GM18909 (cell line): ENCODE data around the gene IL17REL.

Source experiments
- ATAC-seq: cut with Tn5 transposase; IDR thresholded peaks from one replicate; pipeline ENCODE4 v1.9.1; 2021; ENCODE audit warnings: mild to moderate bottlenecking; ENCODE audit not compliant: unreplicated experiment, poor library complexity

The IL17REL gene

DNA sequence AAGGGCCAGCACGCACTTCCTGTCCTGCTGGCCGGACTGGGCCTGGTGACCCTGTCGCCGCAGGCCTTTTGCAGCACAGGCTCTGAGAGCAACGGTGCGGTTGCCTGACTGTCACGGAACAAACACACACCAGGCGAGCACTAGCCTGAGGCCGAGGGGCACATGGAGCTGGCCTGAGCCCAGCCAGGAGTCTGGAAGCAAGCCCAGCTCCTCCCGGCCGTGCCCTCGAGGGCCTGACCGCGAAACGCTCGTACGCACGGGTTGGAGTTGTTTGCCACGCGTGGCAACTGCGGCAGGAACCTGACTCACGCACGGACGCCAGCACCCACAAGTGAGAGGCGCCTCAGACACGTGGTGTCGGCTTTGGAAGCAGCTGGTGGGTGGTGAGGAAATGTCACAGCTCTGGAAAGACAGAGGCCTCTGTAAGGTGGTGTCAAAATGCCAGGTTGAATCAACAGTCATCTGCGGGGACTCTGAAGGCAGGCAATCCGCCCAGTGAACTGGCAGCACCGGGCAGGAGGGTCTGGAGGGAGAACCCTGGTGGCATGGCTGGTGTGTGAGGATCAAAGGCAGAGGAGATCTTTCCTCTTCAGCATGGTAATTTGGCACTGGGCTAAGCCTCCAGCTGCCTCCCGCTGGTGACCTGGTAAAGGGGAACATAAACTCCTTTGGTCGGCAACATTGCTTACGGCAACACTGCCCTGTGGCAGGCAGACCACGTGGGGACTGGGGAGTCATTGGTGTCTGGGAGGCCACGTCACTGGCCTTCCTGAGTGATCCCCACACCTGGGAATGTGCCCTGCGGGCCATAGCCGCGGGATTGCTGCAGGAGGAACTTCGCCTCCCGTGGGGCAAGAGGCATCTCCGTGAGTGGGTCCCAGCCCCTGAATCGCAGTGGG, 15.3 kb upstream of the IL17REL start:
- no peak for ATAC-seq

DNA sequence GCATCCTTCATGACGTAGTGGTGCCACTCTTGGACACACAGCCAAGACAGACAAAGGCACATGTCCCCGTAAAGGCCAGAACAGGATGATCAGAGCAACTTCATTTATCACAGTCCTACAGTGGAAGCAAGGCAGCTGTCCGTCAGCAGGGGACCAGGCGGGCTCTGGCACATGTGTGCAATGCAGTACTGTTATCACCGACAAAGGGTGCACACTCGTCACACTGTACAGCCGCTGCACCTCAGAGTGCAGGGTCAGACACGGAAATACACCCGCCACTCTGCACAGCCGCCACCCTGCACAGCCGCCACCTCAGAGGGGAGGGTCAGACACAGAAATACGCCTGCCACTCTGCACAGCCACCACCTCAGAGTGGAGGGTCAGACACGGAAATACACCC, 13.4 kb upstream of the IL17REL start:
- ATAC-seq: no peak

DNA sequence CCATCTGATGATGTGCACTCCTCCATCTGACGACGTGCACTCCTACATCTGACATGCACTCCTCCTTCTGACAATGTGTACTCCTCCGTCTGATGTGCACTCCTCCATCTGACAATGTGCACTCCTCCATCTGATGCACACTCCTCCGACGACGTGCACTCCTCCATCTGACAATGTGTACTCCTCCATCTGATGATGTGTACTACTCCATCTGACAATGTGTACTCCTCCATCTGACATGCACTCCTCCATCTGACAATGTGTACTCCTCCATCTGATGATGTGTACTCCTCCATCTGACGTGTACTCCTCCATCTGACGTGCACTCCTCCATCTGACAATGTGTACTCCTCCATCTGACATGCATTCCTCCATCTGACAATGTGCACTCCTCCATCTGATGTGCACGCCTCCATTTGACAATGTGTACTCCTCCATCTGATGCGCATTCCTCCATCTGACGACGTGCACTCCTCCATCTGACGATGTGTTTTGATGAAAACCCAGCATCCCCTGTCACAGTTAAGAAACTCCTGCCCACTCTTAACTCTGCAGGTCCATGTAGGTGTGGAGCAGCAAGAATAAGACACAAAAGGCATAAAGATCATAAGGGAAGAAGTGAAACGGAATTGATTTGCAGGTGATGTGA, 9.7 kb upstream of the IL17REL start:
- ATAC-seq: no peak

DNA sequence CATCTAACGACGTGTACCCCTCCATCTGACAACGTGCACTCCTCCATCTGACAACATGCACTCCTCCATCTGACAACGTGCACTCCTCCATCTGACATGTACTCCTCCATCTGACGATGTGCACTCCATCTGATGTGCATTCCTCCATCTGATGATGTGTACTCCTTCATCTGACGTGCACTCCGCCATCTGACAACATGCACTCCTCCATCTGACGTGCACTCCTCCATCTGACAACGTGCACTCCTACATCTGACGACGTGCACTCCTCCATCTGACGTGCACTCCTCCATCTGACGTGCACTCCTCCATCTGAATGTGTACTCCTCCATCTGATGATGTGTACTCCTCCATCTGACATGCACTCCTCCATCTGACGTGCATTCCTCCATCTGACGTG, 8.0 kb upstream of the IL17REL start:
- no peak for ATAC-seq

DNA sequence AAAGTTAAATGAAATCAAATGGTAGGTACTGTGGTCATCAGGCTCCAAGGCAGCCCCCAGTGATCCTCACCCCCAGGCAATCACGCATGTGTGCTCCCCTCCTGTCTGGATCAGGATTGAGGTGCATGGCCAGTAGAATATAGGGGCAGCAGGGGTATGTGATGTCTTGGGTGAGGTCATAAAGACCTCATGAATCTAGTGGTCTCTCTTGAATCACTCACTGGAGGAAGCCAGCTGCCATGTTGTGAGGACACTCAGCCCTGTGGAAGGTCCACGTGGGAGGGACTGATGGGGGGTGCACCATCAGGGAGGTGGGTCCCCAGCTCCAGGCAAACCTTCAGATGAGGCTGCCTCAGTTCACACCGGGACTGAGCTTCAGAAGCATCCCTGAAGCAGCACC, 6.8 kb upstream of the IL17REL start:
- ATAC-seq: no peak

DNA sequence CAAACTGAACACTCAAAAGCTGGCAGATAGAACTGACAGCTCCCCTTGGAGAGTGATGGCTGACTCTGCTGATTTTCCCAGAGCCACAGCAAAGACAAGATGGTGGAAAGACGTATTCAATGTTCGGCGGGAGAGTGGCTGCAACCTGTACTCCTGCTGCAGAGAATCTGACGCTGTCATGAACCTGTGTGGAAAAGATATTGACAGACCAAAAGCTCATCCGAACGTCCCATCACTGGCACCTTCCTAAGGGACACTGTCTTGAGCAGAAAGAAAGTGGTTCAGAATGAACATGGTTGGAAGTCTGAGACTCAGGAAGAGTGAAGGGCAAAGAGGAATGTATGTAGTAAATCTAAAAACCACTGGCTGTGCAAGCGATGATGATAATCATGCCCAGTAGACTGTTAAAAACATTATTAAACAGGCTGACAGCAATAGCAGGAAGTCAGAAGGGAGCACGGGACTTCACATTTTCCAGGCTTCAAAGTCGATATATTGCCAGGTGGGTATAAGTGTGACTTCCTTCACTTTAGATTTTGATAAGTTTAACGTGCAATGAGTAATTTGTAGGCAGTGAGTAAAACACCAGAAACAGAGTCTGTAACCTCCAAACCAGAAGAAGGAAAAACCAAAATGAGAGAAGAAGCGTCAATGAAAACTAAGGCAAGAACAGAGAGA, 6.2 kb upstream of the IL17REL start:
- ATAC-seq: no peak

DNA sequence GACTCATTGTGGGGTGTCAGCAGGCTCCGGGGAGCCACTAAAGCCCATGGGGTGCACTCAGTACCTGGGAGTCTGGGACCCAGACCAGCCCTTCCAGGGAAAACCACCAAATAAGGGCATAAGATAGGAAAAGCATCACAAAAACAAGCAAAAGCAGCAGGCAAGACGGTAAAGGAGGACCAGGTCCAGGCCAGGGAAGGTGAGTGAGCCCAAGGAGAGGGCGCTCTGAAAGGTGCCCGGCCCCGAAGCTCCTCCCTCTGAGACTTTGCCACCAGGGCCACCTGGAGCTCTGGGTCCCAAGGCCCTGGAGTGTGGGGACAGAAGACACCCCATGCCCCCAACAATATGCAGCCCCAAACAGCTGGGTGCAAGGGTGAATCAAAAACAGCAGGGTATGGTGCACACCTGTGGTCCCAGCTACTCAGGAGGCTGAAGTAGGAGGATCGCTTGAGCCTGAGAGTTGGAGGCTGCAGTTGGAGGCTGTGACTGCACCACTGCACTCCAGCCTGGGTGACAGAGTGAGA, 5.2 kb upstream of the IL17REL start:
- no peak for ATAC-seq

DNA sequence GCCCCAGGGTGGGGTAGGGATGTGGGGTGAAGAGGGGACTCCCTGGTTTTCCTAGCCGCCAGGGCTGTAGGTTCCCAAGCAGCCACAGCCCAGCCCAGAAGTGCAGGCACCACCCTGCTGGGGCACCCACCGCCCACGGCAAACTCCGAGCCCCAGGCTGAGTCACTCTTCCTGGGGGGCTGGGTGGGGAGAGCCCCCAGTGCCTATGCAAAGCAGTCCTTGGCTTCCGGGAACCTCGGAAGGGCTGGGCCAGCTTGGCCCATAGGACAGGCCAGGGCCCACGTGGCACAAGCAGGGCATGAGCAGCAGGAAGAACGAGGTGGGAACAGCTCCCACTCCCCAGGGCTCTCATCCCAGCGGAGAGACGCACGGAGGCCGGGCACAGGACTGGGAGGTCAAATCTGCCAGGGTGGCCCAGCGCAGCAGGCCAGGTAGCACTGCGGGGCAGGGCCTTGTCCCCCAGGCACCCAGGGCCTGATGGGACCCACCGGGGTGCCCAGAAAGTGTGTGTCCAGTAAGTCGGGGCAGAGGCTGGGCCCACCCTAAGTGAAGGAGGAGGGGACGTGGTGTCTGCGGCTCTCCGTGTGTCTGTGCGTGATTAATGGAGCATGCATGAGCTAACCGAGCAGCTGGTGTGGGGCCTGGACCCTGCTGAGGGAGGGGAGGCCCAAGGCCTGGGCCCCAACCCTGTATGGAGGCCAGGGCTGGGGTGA, 4.6 kb upstream of the IL17REL start:
- no peak for ATAC-seq

DNA sequence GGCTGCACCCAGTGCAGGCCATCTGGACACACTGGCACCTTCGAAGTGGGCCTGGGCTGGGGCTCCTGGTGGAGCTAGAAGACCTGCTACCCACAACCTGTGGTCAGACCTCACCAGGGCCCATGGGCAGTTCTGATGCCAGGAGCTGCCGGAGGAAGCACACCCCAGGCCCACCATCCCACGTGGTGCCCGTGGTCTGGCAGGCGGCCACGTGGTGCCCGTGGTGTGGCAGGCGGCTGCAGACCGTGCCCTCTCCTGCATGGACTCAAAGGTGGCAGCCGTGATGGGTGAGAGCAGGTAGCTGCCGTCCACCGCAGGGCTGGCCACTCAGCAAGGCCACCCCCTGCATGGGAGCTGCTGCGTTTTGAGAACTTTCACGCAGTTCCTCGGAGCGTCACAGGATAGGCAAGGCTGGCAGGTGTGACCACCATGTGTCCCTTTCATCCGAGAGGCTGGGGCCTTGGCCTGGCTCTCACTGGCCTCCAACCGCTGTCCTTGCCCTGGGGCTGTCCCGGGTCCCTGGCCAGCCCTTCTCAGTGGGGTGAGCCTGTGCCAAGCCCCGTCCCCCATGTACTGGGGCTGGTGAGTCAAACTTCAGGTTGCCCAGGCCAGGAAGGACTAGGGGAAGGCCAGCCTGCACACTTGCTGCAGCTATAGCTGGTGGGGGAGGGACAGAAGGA, 3.9 kb upstream of the IL17REL start:
- ATAC-seq: no peak

DNA sequence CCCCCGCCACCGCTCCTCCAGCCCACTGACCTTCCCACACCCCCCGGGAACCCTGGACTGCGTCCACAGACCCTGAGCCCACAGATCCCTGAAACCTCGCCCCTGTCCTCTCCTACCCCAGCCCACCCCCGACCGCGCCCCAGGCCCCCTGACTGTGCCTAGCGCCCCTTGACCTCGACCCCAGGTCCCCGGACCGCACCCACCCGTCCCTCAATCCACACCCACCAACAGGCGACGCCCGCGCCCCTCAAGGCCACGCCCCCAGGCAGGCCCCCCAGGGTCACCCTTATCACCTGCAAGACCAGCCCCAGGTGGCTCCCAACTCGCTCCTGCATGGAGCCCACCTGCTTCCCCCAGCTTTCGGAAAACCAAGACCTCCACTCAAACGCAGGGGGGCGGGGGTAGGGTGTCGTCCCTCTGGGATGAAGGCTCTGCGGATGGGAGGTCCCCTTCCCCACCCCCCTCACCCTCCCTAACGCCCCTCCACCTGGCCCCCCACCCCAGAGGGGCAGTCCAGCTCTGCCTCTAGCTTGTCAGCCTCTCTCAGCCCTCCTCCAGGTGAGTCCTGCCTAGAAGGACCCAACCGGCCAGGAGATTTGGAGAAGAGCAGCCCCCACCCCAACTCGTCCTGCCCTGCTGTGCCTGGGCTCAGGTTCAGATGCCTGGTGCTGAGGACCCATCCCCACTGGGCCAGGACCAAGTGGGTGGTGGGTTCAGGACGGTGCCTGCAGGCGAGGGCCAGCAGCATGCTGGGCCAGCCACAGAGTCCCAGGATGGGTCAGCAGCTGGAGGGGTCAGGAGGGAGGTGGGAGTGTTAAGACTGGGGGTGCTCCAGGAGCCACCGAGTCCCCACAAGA, 3.1 kb upstream of the IL17REL start:
- ATAC-seq: no peak

DNA sequence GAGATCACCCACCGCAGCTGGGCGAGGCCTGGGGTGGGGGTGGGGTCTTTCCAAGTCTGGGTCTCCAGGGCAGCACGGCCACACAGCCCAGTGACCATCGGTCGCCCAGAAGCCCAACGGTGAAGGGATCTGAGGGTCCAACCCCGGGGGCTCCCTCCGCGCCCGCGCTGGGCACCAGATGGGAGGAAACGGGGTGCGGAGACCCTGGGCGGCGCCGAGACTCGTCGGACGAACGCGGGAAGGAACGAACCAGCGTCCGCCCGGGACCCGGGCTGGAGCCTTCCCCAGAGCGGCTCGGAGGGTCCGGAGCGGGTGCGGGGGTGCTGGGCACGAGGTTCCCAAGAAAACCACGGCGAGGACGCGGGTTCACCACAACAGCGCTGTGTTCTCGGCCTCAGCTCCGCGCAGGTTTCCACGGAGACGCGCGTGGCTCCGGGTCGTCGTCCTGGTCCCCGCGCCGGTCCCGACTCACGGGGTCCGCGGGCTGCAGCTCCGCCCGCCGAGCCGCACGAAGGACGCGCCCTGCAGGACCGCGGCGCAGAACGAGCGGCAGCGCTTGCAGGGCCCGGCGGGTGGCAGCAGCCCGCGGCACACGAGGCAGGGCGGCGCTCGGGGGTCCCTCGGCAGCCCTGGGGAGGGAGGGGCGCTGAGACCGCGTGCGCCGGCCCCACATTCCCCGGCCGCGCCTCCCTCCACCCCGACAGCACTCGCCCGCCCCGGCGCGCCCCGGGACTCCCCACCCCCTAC, 2.3 kb upstream of the IL17REL start:
- no peak for ATAC-seq

DNA sequence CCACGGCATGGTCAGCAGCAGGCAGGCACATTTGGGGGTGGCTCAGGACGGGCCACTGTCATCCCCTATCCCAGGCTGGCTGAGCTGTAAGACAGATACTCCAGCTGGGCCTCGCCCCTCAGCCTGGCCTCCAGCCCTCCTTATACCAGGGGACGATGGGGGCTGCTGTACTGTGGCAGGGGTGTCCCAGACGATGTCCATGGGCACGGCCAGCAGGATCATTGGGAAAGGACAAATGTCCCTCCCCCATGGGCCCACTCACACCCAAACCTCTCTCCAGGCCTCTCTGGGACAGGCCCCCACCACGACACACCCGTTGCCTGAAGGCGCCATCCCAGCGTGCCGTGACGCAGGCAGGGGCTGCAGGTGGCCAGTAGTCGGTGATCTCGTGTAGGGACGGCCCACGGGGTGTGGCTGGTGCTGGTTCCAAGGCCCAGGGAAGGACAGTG, 1.5 kb upstream of the IL17REL start:
- ATAC-seq: no peak

DNA sequence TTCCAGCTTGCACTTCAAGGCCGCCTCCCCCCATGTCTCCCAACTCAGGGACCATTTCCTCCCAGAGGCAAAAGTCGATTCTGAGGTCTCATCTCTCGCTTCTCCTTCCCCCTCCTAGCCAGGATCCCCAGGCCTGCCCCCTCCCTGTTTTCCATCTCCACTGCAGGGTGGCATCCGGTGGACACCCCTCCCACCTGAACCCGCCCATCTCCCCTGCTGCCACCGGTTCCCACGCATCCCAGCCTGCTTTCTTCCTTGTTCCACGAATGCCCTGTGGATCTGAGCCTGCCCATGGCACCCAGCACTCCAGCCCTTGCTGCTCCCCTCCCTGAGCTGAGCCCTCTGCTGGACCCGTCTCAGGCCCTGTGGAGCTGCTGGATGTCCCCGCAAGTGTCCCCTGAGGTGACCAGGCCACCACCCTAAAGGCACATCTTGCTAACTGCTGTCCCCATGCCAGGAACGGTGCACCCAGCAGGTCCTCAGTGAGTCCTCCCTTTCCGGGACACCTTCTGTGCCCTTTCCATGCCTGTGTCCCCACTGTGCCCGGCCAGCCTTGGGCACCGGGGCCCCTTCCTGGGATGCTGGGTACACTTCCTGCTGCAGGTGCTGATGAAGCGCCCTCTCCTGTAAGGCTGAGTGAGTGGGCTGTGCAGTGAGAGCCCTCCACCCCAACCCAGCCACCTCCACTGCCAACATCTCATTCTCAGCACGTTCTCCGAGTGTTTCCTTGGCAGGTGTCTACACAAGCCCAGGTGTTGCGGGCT, 936 bp downstream of the IL17REL start:
- no peak for ATAC-seq

DNA sequence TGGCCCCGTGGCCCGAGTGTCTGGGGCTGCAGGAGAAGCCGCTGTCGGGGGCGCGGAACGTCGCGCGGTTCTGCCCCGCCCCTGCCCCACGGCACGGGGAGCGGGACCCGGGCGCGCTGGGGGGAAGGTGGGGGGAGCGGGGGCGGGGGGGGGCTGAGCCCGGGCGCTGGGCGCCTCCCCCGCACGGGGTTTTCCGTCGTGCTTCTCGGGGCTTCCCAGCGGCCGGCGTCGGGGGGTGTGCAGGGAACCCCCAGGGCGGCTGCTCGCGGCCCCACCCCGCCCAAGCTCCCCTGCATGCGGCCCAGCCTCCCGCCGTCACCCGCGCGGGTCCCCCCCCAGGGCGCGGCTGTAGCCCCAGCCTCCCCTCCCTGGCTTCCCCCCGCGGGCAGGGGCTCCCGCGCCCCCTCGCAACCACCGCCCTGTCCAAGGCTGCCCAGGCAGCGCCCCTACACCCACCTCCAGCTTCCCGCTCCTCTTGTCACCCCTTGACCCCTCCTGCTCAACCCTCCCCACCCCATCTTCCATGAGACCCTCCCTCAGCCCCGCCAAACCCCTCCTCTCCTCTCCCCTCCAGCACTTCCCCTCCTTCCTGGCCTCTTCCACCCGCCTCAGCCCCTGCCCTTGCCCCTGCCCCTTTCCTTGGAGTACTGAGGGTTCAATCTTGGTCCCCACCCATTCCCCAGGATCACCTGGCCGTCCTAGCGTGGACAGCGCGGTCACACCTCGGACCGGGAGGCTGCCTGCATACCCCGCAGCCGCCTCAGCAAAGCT, 1.7 kb downstream of the IL17REL start:
- ATAC-seq: no peak

DNA sequence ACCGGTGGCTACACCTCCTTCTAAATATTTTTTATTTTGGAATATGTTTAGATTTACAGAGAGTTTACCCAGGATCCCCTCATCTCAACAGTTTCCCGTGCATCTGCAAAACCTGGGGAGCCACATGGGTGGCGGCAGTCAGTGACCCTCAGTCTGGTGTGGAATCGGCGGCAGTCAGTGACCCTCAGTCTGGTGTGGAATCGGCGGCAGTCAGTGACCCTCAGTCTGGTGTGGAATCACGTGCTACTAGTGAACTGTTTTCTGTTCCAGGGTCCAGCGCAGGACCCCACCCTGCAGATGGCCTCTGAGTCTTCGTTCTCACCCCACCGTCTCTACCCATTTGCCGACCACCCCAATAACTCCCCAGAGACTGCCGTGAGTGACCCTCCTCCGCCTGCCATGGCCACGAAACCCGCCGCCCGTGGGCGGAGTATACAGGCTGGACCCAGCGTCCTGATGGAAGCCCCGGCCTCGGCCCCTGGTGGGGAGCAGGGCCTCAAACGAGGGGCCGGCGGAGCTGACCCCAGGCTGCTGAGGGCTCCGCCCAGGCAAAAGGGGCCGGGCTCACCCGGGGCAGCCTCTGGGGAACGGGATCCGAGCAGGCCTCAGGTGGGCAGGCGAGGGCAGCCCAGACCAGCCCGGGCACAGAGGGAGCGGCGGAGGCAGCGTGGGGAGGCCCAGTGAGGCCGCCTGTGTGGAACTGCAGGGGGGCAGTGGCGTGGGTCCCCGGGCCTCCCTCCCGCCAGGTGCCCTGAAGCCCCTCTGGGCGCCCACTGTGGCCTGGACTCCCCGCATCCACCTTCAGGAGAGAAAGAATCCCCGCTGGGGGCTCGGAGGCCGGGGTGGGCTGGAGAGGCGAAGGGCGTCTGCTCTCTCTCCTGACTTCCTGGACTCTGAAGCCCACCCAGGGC, 2.5 kb downstream of the IL17REL start:
- ATAC-seq: no peak

DNA sequence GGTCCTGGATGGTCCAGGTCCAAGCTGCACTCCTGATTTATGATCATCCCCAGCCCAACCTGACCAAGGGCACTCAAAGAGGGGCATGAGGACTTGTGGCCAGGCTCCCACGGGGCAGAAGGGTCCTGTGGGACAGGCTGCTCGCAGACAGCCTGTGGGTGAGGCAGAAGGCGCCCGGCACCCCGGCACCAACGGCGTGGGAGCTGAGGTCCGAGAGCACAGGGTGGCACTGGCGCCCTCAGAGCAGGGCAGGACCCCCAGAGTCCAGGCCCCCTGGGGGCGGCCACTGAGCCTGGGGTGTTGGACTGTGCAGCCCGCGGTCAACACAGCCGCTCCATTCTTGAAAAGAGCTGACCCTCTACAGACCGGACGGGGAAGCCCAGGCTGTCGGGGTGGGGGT, 3.3 kb downstream of the IL17REL start:
- no peak for ATAC-seq
